Measurements from ENCODE around the gene PCLO. TPM values are rescaled to one million over a fixed set of nuclear protein-coding genes. Genes with fewer than 3 reads are reported as not detected.

Gene PCLO
- total RNA-seq, 2 experiments from 2014 or later: not detected

GRCh38 chr7:82750007-82750406, 412.7 kb downstream of the PCLO start:
- H3K27me3 Mint-ChIP-seq: no peaks in the 10 kb centered on the region
- intact Hi-C loops (cut with micrococcal nuclease): no loop called here
- H3K27ac Mint-ChIP-seq: no peak overlapping the region
- DNase-seq: no peak
- no peak overlapping the region for H3K4me3 Mint-ChIP-seq
- no peaks in the 10 kb centered on the region for H3K36me3 Mint-ChIP-seq (ENCODE audit: low read depth)
- no peaks in the 10 kb centered on the region for H3K9me3 Mint-ChIP-seq
- CTCF ChIA-PET: no interaction called here
- no peak for TF ChIP-seq CTCF (IDR thresholded peaks at IDR 0.05)
- POLR2A ChIA-PET: no interaction called here
- H3K4me1 Mint-ChIP-seq (ENCODE audit: low read depth): no peaks in the 10 kb centered on the region
- ATAC-seq: no peak

GRCh38 chr7:82745820-82746219, 416.9 kb downstream of the PCLO start:
- CTCF ChIA-PET: no interaction called here
- ATAC-seq: no peak
- no peak for TF ChIP-seq CTCF (IDR thresholded peaks at IDR 0.05)
- Mint-ChIP-seq H3K4me3 (no peak overlapping the region), H3K9me3 (no peaks in the 10 kb centered on the region), H3K36me3 (ENCODE audit: low read depth) (no peaks in the 10 kb centered on the region), H3K4me1 (ENCODE audit: low read depth) (no peaks in the 10 kb centered on the region), H3K27ac (no peak overlapping the region), H3K27me3 (no peaks in the 10 kb centered on the region)
- POLR2A ChIA-PET: no interaction called here
- intact Hi-C loops (cut with micrococcal nuclease): no loop called here
- no peak for DNase-seq

GRCh38 chr7:82745117-82745516, 417.6 kb downstream of the PCLO start:
- Mint-ChIP-seq H3K9me3 (no peaks in the 10 kb centered on the region), H3K4me3 (no peak overlapping the region), H3K4me1 (ENCODE audit: low read depth) (no peaks in the 10 kb centered on the region), H3K36me3 (ENCODE audit: low read depth) (no peaks in the 10 kb centered on the region), H3K27me3 (no peaks in the 10 kb centered on the region), H3K27ac (no peak overlapping the region)
- ChIA-PET CTCF (no interaction called here), POLR2A (no interaction called here)
- no peak for DNase-seq
- TF ChIP-seq CTCF (IDR thresholded peaks at IDR 0.05): no peak
- intact Hi-C loops (cut with micrococcal nuclease): no loop called here
- ATAC-seq: no peak

GRCh38 chr7:82742163-82742562, 420.5 kb downstream of the PCLO start:
- ATAC-seq (no peak), DNase-seq (no peak)
- Mint-ChIP-seq H3K36me3 (ENCODE audit: low read depth) (no peaks in the 10 kb centered on the region), H3K9me3 (no peaks in the 10 kb centered on the region), H3K27me3 (no peaks in the 10 kb centered on the region), H3K4me1 (ENCODE audit: low read depth) (no peaks in the 10 kb centered on the region), H3K27ac (no peak overlapping the region), H3K4me3 (no peak overlapping the region)
- TF ChIP-seq CTCF (IDR thresholded peaks at IDR 0.05): no peak
- ChIA-PET POLR2A (no interaction called here), CTCF (no interaction called here)
- intact Hi-C loops (cut with micrococcal nuclease): no loop called here

- H3K27ac Mint-ChIP-seq: no peak overlapping the region
- ATAC-seq (no peak), DNase-seq (no peak)
- intact Hi-C loops (cut with micrococcal nuclease): no loop called here
- H3K36me3 Mint-ChIP-seq (ENCODE audit: low read depth): no peaks in the 10 kb centered on the region
- TF ChIP-seq CTCF (IDR thresholded peaks at IDR 0.05): no peak
- no peaks in the 10 kb centered on the region for H3K4me1 Mint-ChIP-seq (ENCODE audit: low read depth)
- no peaks in the 10 kb centered on the region for H3K9me3 Mint-ChIP-seq
- H3K4me3 Mint-ChIP-seq: no peak overlapping the region
- H3K27me3 Mint-ChIP-seq: no peaks in the 10 kb centered on the region
- ChIA-PET POLR2A (no interaction called here), CTCF (interaction anchor here (2.3 kb wide), 1 partner anchor 11 kb away, joined by 7 read pairs; no protein-coding TSS in a partner anchor)
These were observed 421.2 kb downstream of the PCLO start for GRCh38 chr7:82741493-82741892.
